SW 1271 (cell line): ENCODE measurements around the gene PTGER1.
"Not testable (repeated sequence)": the region's sequence is repeated elsewhere in the genome, so short reads cannot be mapped to it uniquely, and the experiment has no call there.

ENCODE experiments used
- DNase-seq, 2 experiments: peaks; one replicate each; lab custom pipeline; 2025; lab: John Stamatoyannopoulos, UW

Gene PTGER1

GRCh38 chr19:14475251-14476073, at the start of gene PTGER1:
PTGER1 (minus strand) TSS chr19:14475354; CDS start chr19:14474320, 1,034 bp downstream.
- DNase-seq = peak in 1 of 2 experiments; percentile 47

GRCh38 chr19:14520543-14520942, 45.4 kb upstream of the PTGER1 start:
- no peak for DNase-seq

- DNase-seq = peak; percentile 70 to 72
Measured at GRCh38 chr19:14519860-14520407, 44.8 kb upstream of the PTGER1 start.

GRCh38 chr19:14519245-14519859, 44.2 kb upstream of the PTGER1 start:
- DNase-seq = no peak

GRCh38 chr19:14517840-14518505, 42.8 kb upstream of the PTGER1 start, which contains the start of gene DNAJB1:
DNAJB1 (minus strand) TSS chr19:14518397; CDS start chr19:14518349, 48 bp downstream.
- DNase-seq = peak; percentile 35 to 61

GRCh38 chr19:14517446-14517839, 42.3 kb upstream of the PTGER1 start:
- no peak for DNase-seq

- DNase-seq = no peak
Measured at GRCh38 chr19:14516746-14517438, 41.7 kb upstream of the PTGER1 start.

- no peak for DNase-seq
Measured at GRCh38 chr19:14516048-14516534, 40.9 kb upstream of the PTGER1 start.

- no peak for DNase-seq
Measured at GRCh38 chr19:14515501-14516047, 40.4 kb upstream of the PTGER1 start.

- no peak for DNase-seq
Measured at GRCh38 chr19:14514215-14514863, 39.2 kb upstream of the PTGER1 start.

GRCh38 chr19:14512406-14512961, 37.3 kb upstream of the PTGER1 start:
- DNase-seq = no peak

GRCh38 chr19:14511229-14511593, 36.1 kb upstream of the PTGER1 start:
- DNase-seq = no peak

- no peak for DNase-seq
Measured at GRCh38 chr19:14510311-14511228, 35.4 kb upstream of the PTGER1 start.

GRCh38 chr19:14507704-14508542, 32.8 kb upstream of the PTGER1 start:
- DNase-seq = peak; percentile 75 to 89

GRCh38 chr19:14505488-14506239, 30.5 kb upstream of the PTGER1 start:
- peak; percentile 65 to 73 for DNase-seq

GRCh38 chr19:14504575-14504974, 29.4 kb upstream of the PTGER1 start:
- not testable (repeated sequence) for DNase-seq

GRCh38 chr19:14503285-14503684, 28.1 kb upstream of the PTGER1 start:
- no peak for DNase-seq
